ENCODE measurements around the gene PRSS50. TPM values are rescaled to one million over a fixed set of nuclear protein-coding genes. Genes with fewer than 3 reads are reported as not detected.

The PRSS50 gene
- total RNA-seq, 1 donor from 2014 or later, result not detected

DNA sequence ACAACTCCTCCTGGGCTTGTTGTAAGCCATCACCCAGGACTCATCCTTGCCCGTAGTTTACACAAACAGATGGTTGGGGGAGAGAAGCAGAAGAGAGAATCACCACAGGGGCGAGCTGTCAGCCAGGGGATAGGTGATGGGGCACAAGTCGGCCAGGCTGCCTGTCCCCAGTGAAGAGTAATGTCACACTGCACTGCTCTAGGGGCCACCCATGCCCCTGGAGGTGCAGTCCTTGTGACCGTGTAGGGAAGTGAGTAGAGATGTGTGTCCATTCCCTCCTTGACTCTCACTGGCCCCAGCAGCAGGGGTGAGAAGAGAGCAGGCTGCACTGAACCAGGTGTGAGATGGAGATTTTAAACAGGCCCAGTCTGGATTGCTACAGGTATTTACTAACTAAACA lies 17.1 kb upstream of the PRSS50 start:
- intact Hi-C loops (cut with DNase I), result no loop called here
- Histone ChIP-seq H3K27me3 (no peaks in the 10 kb centered on the region), H3K4me3 (no peak overlapping the region), H3K27ac (no peak overlapping the region), H3K9me3 (no peaks in the 10 kb centered on the region), H3K4me1 (no peaks in the 10 kb centered on the region), H3K36me3 (no peaks in the 10 kb centered on the region)
- TF ChIP-seq POLR2A (IDR thresholded peaks at IDR 0.05) (no peak), POLR2AphosphoS5 (IDR thresholded peaks at IDR 0.05; ENCODE audit: insufficient read depth in 1 of 2, low read depth in 1 of 2) (no peak)
- TF ChIP-seq, protein P1, sequence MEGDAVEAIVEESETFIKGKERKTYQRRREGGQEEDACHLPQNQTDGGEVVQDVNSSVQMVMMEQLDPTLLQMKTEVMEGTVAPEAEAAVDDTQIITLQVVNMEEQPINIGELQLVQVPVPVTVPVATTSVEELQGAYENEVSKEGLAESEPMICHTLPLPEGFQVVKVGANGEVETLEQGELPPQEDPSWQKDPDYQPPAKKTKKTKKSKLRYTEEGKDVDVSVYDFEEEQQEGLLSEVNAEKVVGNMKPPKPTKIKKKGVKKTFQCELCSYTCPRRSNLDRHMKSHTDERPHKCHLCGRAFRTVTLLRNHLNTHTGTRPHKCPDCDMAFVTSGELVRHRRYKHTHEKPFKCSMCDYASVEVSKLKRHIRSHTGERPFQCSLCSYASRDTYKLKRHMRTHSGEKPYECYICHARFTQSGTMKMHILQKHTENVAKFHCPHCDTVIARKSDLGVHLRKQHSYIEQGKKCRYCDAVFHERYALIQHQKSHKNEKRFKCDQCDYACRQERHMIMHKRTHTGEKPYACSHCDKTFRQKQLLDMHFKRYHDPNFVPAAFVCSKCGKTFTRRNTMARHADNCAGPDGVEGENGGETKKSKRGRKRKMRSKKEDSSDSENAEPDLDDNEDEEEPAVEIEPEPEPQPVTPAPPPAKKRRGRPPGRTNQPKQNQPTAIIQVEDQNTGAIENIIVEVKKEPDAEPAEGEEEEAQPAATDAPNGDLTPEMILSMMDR (IDR thresholded peaks at IDR 0.05), result no peak
- peak in 1 of 2 donors; percentile 67 for DNase-seq (ENCODE audit: extremely low spot score in 2 of 2)

DNA sequence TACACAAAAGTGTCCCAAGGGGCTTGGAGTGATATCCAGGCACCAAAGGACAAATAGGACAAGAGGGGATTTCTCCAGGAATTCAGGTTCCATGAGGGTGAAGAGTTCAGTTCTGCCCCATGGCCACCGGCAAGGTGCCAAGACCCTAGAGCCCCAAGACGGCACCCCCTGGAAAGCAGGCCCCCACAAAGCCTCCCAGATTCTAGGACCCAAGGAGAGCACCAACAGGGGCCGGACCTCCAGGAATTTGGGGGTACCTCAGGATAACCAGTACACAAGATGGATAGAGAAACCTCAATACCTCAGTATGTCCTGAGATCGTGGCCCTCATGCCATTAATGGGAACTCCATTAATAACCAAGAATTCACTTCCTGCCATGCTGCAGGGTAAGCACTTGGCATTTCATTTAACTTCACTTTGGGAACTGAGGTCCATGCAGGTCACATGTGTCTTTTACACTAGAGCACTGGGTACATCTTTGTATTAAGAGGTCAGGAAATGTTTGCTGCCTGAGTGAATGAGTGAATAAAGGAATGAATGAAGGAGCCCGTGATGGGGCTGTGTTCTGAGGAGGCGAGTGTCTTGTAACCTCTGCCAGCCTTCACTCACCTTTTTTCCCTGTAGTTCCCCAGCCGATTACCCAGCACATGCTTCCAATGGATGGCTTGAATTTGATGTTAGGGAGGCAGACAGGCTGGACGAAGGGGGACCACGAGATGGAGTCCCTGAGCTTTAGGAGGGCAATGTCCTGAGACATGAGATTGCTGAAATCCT lies 15.5 kb upstream of the PRSS50 start:
- Histone ChIP-seq H3K4me1 (no peaks in the 10 kb centered on the region), H3K4me3 (no peak overlapping the region), H3K27me3 (no peaks in the 10 kb centered on the region), H3K27ac (no peak overlapping the region), H3K9me3 (no peaks in the 10 kb centered on the region), H3K36me3 (no peaks in the 10 kb centered on the region)
- TF ChIP-seq, protein P1 (IDR thresholded peaks at IDR 0.05), result no peak
- TF ChIP-seq POLR2A (IDR thresholded peaks at IDR 0.05) (no peak), POLR2AphosphoS5 (IDR thresholded peaks at IDR 0.05; ENCODE audit: insufficient read depth in 1 of 2, low read depth in 1 of 2) (no peak)
- intact Hi-C loops (cut with DNase I), result no loop called here
- DNase-seq (ENCODE audit: extremely low spot score in 2 of 2), result peak in 1 of 2 donors; percentile 58

DNA sequence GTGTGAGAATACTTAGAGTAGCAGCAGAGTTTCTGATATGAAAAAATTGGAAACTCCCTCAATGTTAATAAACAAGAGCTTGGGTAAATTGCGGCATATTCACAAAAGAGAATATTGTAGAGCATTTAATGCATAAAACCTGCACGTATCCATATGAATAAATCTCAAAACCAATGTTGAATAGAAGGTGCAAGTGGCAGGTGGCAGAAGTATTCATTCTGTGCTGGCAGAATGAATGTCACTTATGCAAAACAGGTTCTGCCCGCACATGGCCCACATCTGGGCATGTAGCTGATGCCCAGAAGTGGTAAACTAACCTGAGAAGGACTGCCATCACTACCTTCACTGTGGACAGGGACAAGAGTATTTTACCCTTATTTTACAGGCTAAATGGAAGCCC lies 14.1 kb upstream of the PRSS50 start:
- intact Hi-C loops (cut with DNase I), result no loop called here
- Histone ChIP-seq H3K27ac (no peak overlapping the region), H3K36me3 (no peaks in the 10 kb centered on the region), H3K4me1 (no peaks in the 10 kb centered on the region), H3K9me3 (no peaks in the 10 kb centered on the region), H3K4me3 (no peak overlapping the region), H3K27me3 (no peaks in the 10 kb centered on the region)
- DNase-seq (ENCODE audit: extremely low spot score in 2 of 2), result peak in 1 of 2 donors; percentile 7
- no peak for TF ChIP-seq POLR2AphosphoS5 (IDR thresholded peaks at IDR 0.05; ENCODE audit: insufficient read depth in 1 of 2, low read depth in 1 of 2)
- TF ChIP-seq, protein P1 (IDR thresholded peaks at IDR 0.05), result no peak
- TF ChIP-seq POLR2A (IDR thresholded peaks at IDR 0.05), result no peak

DNA sequence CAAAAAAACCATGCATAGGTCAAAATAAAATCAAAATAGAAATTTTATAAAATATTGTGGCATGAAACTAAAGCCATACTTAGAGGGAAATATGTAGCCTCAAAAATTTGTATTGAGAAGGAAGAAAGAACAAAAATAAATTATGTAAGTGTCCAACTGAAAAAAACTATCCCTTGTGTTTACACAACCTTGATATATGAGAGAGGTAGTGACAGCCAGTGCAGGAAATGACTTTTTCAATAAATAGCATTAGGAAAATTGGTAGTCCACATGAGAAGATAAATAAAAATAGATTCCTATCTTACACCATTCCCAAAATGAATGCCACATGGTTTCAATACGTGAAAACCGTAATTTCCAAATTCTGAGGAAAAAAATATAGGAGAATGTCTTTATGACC lies 13.2 kb upstream of the PRSS50 start:
- intact Hi-C loops (cut with DNase I), result no loop called here
- H3K36me3 ChIP-seq, result no peaks in the 10 kb centered on the region
- no peaks in the 10 kb centered on the region for H3K4me1 ChIP-seq
- no peak overlapping the region for H3K4me3 ChIP-seq
- H3K9me3 ChIP-seq, result no peaks in the 10 kb centered on the region
- H3K27ac ChIP-seq, result no peak overlapping the region
- TF ChIP-seq POLR2AphosphoS5 (IDR thresholded peaks at IDR 0.05; ENCODE audit: insufficient read depth in 1 of 2, low read depth in 1 of 2), result no peak
- no peak for TF ChIP-seq POLR2A (IDR thresholded peaks at IDR 0.05)
- TF ChIP-seq, protein P1 (IDR thresholded peaks at IDR 0.05), result no peak
- DNase-seq (ENCODE audit: extremely low spot score in 2 of 2), result no peak
- H3K27me3 ChIP-seq, result no peaks in the 10 kb centered on the region

- Histone ChIP-seq H3K27ac (no peak overlapping the region), H3K36me3 (no peaks in the 10 kb centered on the region), H3K27me3 (no peaks in the 10 kb centered on the region), H3K4me3 (no peak overlapping the region), H3K4me1 (no peaks in the 10 kb centered on the region), H3K9me3 (no peaks in the 10 kb centered on the region)
- intact Hi-C loops (cut with DNase I), result no loop called here
- DNase-seq (ENCODE audit: extremely low spot score in 2 of 2), result peak in 1 of 2 donors; percentile 19
- TF ChIP-seq POLR2A (IDR thresholded peaks at IDR 0.05) (no peak), POLR2AphosphoS5 (IDR thresholded peaks at IDR 0.05; ENCODE audit: insufficient read depth in 1 of 2, low read depth in 1 of 2) (no peak)
- TF ChIP-seq, protein P1 (IDR thresholded peaks at IDR 0.05), result no peak
These were observed 11.4 kb upstream of the PRSS50 start for GRCh38 chr3:46729038-46729437.

All from vagina (tissue), 2 donors.